GM18499 (cell line): Measurements from ENCODE around the gene SLC27A2.
"Not testable (repeated sequence)": the region's sequence is repeated elsewhere in the genome, so short reads cannot be mapped to it uniquely, and the experiment has no call there.

ENCODE experiments used
- ATAC-seq: cut with Tn5 transposase; IDR thresholded peaks from one replicate; pipeline ENCODE4 v1.9.1; 2021; ENCODE audit warnings: moderate number of reproducible peaks; ENCODE audit not compliant: insufficient read depth, unreplicated experiment

Gene SLC27A2

GRCh38 chr15:50162969-50163718 is 18.9 kb upstream of the SLC27A2 start:
- no peak for ATAC-seq

- no peak for ATAC-seq
These were observed 18.1 kb upstream of the SLC27A2 start for GRCh38 chr15:50163719-50164410.

DNA sequence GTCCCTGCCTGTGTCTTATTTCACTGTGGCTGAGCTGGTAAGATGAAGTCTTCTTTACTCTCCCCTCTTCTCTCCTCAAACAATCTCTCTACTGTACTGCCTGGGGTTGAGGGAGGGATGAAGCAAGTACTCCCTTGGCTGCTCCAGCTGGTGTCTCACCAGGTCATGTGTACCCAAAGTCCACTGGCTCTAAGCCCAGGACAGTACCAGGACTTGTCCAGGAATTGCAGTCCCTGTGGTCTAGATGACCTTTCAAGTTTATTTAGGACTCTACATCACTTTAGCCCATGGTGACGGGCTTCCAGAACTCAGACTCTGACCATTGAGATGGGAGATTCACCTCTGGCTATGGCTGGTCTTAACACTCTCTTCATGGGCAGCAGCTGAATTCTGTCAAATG is 17.5 kb upstream of the SLC27A2 start:
- no peak for ATAC-seq

DNA sequence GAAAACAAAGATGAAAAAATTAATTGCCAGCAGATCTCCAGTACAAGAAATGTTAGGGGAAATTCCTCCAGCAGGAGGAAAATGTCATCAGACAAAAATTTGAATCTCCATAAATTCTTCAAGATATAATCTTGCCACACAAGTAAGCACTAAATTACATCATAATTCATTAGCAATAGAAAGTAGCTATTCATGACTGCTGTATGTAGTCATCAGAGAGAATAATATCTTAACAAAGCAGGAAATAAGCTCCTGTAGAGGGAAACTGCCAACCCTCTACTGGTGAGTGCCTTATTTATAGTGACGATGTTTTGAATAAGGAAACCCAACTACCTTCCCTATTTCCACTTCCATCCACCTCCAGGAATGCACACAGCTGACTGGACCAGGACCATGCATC is 15.8 kb upstream of the SLC27A2 start:
- no peak for ATAC-seq

GRCh38 chr15:50167110-50167509 is 14.9 kb upstream of the SLC27A2 start:
- no peak for ATAC-seq

DNA sequence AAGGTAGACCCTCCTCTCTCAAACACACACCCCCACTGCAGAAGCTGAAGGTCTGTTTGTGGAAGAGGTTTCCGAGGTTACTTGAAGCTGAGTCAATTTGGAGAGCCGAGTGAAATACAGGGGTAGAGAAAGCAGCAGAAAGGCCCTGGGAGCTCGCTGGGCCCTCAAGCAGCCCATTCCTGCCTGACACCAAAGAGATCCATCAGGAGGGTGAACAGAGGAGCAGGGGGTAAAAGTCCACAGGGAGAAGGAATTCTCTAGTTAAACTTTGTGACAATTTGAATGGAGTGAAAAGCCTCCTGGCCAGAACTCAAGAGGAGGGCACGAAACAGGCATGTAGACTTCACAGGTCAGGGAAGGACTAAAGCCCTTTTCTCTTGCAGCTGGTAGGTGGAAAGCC is 13.6 kb upstream of the SLC27A2 start:
- no peak for ATAC-seq

- ATAC-seq = no peak
These were observed 13.1 kb upstream of the SLC27A2 start for GRCh38 chr15:50168783-50169411.

GRCh38 chr15:50172360-50172895 is 9.6 kb upstream of the SLC27A2 start:
- ATAC-seq = not testable (repeated sequence)

DNA sequence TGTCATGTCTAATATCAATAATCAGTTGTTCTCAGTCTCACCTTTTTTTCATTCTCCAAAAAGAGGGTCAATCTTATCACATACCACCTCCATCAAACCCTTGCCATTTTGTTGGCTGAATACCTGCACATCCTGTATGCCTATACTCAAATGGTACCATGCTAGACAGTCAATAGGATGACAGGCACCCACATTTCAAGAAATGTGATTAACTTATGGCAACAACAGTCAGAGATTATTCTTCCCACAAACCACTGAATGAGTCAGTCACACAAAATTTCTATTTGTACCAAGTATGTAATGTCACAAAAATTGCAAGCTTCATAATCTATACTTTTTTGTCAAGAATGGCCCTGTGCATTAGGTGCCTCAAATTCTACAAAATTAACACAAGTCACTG is 5.1 kb upstream of the SLC27A2 start:
- no peak for ATAC-seq

GRCh38 chr15:50180091-50180490 is 1.9 kb upstream of the SLC27A2 start:
- no peak for ATAC-seq

DNA sequence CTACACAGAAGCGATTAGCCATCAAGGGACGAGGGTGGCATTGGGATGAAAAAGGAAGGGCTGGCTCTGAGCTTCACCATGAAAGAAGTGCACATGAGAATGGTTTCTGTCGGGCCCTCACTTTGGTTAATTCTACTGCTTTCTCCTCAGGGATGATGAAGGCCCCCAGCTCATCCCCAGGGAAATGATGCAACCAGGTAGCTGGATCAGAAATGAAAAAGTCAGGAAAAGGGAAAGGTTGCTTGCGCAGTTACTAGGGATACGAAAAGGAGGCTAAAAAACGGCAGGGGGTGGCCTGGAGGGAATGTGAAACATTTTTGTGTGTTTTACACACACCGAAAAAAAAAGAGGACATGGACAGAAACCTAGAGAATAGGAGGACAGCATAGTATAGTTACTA is 1.4 kb upstream of the SLC27A2 start:
- ATAC-seq = no peak

DNA sequence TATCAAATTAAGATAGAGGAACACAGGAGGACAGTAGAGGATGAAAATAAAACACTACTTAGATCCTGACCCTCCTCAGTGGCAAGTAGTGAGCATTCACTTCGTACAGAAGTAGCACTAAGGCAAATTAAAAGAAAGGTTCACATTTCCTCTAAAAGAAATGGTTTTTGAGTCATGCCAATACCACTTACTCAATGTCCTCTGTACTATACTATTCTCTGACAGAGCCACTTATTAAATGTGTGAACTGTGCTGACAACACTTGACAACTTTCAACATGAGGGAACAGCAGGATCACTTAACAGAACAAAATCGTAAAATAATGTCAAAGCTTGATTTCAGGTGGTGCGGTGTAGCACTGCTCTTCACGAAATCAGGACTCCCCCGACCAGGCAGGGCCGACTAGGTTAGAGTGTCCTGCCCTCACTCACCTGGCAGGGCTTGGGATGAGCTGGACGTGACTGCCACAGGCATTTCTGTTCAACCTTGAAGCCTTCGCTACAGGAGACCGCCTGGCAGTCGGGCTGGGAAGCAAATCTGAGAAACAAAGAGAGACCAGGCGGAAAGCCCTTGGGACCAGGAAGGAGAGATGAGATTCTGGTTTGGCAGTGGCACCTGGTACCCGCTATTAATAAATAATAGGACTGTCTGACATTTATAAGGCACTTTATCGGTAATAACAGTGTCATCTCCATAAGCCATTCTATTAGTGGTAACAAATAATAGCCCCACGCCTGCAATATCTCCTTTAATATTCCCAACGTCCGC is 611 bp upstream of the SLC27A2 start:
- ATAC-seq = no peak

- no peak for ATAC-seq
These were observed 420 bp downstream of the SLC27A2 start for GRCh38 chr15:50182219-50183013.

- ATAC-seq = no peak
These were observed 1.3 kb downstream of the SLC27A2 start for GRCh38 chr15:50183112-50183794.

GRCh38 chr15:50184863-50185504 is 3.0 kb downstream of the SLC27A2 start:
- ATAC-seq = no peak

- ATAC-seq = no peak
These were observed 4.1 kb downstream of the SLC27A2 start for GRCh38 chr15:50186090-50186489.

GRCh38 chr15:50186752-50187151 is 4.8 kb downstream of the SLC27A2 start:
- ATAC-seq = no peak

- no peak for ATAC-seq
These were observed 5.5 kb downstream of the SLC27A2 start for GRCh38 chr15:50187525-50187924.

DNA sequence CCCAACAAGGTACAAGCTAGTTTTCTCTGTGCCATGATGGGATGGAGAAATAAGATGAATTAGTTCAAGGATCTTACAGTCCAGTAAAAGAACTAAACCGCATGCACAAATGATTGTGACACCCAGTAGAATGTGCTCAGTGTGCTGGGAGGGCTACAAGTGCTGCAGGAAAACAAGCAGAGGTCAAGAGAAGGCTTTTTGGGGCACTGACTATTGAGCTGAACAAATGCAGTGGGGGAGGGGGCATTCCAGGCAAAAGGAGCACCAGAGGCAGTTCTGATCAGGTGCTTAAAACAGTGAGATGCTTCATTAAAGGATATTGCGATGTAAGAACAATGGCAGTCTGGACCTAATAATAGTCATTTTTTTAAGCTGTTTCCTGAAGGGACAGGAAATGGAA is 6.0 kb downstream of the SLC27A2 start:
- ATAC-seq = no peak
